Islet of Langerhans (tissue), 1 donor: ENCODE data around the gene ECHDC1.
"Not testable (repeated sequence)": the region's sequence is repeated elsewhere in the genome, so short reads cannot be mapped to it uniquely, and the experiment has no call there.

Source experiments
- FAIRE-seq: peaks from one replicate; lab custom pipeline; 2011; peaks lifted over from hg19 to GRCh38; lab: Jason Lieb, UNC

ECHDC1 gene

DNA sequence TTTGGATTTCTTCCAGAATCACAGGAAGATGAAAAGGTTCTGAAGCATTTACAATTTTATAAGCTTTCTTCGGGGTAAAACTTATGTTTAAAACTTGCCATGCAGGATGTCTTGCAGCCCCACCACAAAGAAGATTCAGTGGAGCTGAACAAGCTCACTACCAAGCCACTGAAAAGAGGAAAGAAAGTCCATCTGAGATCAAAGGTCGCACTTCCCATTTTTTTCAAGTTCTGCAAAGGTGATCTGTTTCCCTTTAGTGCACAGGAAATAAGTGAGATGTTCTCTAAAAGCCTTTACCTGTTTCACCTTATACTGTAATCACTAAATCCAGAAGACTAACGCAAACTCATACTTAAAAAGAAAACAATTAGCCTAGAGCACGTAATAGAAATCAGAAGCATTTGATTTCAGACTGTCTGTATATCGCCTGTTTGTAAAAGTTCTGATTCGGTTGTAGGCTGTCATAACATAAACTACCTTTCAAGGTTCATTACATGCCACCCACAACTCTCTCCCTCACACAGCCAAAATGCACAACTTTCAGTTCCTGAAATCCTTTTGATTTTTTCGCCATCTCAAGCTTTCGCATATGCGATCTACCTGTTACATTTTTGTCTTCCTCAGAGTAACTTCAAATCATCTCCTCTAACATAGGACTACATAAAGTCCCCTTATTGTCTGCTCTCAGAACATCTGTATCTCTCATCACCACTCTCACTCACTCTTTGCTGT is 1.8 kb downstream of the ECHDC1 start:
- FAIRE-seq: no peak

- no peak for FAIRE-seq
These were observed 3.2 kb downstream of the ECHDC1 start for GRCh38 chr6:127340171-127340570.

DNA sequence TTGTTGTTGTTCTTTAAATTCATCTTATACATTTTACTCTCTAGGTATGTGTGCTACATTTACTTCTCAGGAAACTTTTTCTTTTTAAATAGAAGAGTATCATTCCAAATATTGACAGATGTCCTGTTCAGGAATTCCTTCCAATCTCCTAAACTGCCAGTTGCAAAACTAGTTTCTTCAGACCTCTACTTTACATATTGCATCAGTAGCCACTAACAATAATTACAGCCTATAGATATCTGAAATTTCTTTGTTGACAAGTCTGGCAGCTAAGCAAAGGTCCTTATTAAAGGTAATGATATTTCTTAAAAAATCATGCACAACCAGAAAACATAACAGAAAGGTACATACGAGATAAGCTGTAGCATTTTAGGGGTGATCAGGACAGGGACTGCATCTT is 4.5 kb downstream of the ECHDC1 start:
- FAIRE-seq: no peak

- no peak for FAIRE-seq
These were observed 10.9 kb downstream of the ECHDC1 start for GRCh38 chr6:127332383-127332961.

DNA sequence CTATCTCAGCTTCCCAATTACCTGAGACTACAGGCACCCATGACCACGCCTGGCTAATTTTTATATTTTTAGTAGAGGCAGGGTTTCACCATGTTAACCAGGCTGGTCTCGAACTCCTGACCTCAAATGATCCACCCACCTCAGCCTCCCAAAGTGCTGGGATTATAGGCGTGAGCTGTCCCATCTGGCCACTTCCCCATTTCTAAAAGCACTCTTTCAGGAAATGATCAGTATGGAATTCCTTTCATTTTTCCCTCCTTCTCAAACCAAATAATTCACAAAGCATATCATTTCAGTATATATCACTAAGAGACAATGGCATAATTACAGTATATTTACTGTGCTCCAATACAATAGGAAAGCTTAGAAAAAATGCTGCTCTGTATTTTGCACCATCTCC is 12.2 kb downstream of the ECHDC1 start:
- not testable (repeated sequence) for FAIRE-seq

GRCh38 chr6:127328043-127328609 is 15.3 kb downstream of the ECHDC1 start:
- no peak for FAIRE-seq

DNA sequence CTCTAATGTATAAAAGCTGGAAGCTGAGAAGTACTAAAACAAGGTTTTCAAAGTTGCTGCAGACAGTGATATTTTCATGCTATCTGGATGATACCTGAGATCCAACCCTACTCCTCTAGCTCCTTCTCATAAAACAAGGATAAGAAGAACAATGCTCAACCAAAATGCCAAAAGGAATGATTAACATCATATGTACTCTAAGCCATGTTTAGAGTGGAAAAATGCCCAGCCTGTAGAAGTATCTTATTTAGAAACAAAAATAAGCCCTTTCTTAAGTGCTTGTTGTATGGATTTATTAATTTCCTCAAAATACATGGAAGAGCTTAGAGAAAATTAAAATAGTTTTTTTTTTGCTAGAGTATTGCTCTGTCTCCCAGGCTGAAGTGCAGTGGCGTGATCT is 23.7 kb downstream of the ECHDC1 start:
- no peak for FAIRE-seq

DNA sequence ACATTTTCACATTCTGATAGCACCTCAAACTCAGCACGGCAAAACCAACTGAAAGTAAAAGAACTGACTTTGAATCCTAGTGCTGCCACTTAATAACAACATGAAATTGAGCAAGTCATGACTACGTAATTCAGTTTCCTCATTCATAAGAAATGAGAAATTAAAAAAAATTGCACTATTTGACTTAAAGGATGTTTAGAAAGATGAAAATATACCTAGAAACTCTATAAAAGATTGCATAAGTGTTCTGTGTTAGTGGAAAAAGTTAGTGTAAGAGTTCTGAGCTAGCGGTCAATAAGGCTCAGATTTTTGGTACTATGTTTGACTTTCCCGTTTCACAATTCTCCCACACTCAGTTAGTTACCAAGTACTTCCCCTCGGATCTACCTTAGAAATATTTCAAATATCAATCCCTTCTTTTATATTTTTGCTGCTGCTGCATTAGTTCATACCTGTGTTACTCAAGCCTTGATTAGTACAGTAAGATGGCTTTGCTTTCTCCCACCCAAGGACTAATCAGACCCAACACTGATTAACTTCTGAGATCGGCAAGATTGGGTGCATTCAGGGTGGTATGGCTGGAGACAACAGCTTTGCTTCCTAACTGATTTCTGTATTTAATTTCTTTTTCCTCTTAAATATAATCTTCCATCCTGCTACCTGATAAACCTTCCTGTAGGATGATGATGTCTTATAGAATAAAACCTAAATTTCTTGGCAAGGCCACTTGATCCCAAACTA is 25.9 kb downstream of the ECHDC1 start:
- no peak for FAIRE-seq

- no peak for FAIRE-seq
These were observed 37.7 kb downstream of the ECHDC1 start for GRCh38 chr6:127305741-127306140.

DNA sequence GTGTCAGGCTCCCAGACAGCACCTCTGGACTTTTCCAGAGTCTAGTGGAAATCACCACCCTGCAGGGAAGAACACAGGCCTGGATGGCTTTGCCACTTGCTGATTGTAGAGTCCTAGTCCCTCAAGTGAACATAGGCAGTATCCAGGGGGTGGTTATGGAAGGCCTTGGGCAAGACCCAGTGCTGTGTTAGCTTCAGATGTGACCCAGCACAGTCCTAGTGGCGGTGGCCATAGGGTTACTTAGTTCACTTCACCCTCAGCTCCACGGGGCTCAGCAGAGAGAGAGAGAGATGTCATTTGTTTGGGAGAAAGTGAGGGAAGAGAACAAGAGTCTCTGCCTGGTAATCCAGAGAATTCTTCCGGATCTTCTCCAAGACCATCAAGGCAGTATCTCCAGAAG is 39.5 kb downstream of the ECHDC1 start:
- no peak for FAIRE-seq

DNA sequence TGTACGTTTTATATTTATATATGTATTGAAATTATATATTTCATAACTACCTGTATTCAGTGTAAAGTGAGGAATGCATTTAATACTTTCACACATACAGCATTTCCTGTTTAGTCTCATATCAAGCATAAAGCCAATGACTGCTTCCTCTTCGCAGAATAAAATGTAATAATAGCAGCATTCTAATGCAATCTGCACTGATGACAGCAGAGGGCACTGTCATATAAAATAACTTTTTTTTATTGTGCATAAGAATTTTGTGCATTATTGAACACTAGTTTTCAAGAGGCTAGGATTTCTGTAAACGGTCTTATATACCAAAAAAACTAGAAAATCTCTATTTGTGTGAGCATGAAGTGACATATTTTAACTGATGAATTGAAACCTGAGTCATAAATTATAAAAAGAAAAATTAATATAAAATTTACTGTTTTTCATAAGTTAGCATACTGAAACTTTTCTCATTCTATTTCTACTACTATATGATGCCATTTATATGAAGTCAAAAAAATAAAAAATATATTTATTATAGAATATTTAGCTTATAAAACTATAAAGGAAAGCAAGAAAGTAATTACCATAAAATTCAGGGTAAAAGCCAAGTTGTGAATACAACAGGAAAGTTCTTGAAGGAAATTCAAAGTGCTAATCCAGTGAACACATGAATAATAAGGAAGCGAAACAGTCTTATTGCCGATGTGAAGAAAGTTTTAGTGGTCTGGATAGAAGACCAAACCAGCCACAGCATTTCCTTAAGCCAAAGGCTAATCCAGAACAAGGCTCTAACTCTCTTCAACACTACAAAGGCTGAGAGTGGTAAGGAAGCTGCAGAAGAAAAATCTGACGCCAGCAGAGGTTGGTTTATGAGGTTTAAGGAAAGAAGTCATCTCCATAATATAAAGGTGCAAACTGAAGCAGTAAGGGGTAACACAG is 40.4 kb downstream of the ECHDC1 start:
- FAIRE-seq: peak; percentile 98

DNA sequence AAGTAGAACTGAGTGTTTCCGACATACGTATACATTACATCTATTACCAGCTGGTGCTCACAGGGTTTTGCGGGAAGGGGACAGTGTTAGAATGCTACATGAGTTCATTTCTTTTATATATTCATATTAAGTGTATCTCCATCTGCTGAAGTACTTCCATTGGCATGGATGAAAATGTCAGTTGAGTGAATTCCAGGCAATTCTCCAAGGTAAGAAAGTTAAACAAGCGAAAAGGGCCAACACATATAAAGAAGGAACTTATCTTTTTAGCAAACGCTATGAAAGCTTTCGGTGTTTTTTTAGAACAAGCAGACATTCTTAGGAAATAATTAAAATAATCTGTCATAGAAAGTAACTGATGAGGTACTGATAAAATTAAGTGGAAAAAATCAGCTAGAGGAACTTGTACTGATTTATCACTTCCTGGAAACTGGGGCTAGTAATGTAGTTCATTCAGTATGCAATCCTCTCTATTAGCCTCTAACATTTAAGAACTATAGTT is 42.2 kb downstream of the ECHDC1 start:
- no peak for FAIRE-seq

DNA sequence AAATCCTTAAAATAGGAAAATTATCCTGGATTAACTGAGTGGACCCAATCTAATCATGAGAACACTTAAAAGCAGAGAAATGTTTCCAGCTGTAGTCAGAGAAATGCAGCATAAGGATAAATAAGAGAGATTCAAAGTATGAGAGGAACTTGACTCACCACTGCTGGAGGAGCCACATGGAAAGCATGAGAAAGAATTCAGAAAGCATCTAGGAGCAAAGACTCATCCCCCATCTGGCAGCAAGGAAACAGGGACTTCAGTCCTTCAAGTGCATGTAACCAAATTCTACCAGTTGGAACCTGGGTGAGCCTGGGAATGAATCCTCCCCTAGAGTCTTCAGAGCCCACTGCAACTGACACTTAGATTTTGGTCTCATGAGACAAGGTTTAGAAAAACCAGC is 43.0 kb downstream of the ECHDC1 start:
- no peak for FAIRE-seq

DNA sequence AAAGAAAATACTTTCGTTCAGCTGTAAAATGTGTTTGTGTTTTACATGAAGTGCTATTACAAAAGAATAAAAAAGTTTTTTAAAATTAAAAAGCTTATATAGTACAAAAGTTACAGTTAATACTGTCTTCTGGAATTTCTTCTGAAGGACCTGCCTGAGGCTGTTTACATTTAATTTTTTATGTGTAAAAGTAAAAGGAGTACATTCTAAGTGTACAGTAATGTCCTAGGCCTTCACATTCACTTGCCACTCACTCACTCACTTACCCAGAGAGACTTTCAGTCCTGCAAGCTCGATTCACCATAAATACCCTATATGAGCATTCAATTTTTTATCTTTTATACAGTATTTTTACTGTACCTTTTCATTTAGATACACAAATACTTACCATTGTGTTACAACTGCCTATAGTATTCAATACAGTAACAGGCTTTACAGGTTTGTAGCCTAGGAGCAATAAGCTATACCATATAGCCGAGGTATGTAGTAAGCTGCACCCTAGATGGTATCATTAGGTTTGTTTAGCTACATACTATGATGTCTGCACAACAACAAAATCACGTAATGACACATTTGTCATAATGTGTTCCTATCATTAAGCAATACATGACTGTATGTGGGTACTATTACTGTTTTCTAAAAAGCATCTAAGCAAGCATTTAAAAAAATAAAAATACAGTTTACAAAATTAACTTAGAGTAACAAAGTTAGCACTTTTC is 43.7 kb downstream of the ECHDC1 start:
- no peak for FAIRE-seq

DNA sequence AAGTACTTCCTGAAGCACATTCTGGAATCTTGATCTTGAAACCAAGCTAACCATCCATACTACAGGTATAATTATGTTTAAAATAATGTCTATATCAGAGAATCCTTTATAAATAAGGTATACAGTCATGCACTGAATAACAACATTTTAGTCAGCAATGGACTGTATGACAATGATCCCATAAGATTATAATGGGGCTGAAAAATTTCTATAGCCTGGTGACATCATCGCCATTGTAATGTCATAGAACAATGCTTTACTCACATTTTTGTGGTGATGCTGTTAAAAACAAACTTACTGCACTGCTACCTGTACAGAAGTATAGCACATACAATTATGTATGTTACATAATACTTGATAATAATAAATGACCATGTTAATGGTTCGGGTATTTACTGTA is 44.9 kb downstream of the ECHDC1 start:
- no peak for FAIRE-seq

DNA sequence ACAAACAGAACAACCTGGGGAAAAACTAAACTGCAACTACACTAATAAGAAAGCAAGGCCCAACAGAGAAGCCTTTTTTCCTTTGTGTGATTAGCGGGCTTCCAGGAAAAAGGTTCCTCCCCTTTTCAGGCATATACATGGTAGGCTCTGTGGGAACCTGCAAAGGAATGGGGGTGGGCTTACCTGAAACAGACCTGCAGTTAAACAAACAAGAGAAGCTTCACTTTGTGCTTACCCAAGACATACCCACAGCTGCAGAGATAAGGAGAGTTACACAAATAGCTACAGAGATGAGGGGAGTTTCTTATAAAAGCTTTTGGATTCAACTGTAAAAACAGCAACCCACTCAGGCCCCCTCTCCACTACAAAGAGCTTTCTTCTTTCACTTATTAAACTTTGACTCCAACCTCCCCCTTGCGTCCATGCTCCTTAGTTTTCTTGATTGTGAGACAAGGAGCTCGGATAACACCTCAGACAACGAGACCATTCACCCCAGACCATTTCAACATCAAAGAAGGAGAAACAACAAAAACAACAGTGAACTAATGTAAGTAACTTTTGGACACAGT is 45.8 kb downstream of the ECHDC1 start:
- no peak for FAIRE-seq

GRCh38 chr6:127291495-127291894 is 51.9 kb downstream of the ECHDC1 start:
- FAIRE-seq: peak; percentile 55

DNA sequence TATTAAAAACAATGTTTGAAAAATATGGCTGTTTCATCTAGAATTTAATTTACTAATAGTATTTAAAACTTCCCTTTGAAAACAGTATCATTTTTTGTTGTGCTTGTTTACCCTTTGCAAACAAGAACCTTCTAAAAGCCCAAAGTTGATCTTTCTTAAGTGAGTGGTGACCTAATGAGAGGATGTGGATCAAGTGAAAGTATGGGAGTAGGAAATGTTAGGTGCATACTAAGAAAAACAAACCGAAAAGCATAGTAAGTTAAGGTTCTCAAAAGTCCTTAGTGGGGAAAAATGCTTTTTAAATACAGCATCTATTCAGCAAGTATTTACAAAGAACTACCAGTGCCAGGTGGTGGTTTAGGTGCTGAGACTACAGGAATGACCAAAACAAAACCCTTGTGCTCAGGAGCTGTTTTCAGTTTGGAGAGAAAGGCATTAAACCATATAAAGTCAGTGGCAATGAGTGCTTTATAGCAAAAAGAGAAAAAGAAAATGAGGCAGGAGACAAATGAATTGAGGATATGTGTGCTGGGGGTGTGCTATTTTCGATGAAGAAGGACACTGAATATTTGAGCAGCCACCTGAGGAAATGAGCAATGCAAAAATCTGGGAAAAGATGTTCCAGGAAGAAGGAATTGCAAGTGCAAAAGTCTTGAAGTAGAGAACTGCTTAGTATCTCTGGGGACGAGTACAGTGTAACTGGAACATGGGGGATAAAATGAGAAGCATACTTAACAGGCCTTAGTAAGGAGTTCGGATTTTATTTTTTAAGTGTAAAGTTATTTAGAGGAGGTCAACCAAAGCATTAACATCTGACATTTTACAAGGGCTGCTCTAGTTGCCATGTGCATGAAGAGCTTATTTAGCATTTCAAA is 52.8 kb downstream of the ECHDC1 start:
- FAIRE-seq: no peak

GRCh38 chr6:127289934-127290333 is 53.5 kb downstream of the ECHDC1 start:
- FAIRE-seq: no peak

DNA sequence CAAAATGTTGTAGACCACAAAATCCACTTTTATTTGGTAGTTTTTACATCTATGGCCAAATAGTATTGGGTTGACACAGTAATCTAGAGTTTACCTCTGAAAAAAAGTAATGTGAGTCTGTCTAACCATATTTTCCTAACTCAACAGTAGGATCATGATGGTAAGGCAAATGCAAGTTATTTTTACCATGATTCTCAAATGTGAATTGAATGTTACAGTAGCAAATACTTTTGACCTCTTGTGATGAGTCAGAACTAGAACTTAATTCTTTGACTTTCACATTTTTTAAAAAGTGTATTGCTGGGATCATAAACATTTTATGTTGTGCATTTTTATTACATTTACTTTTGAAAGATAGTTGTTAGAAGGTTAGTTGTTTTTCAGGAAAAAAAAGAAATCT is 54.7 kb downstream of the ECHDC1 start:
- FAIRE-seq: peak; percentile 68
